Measurements from ENCODE around the gene BCOR.

Gene BCOR

DNA sequence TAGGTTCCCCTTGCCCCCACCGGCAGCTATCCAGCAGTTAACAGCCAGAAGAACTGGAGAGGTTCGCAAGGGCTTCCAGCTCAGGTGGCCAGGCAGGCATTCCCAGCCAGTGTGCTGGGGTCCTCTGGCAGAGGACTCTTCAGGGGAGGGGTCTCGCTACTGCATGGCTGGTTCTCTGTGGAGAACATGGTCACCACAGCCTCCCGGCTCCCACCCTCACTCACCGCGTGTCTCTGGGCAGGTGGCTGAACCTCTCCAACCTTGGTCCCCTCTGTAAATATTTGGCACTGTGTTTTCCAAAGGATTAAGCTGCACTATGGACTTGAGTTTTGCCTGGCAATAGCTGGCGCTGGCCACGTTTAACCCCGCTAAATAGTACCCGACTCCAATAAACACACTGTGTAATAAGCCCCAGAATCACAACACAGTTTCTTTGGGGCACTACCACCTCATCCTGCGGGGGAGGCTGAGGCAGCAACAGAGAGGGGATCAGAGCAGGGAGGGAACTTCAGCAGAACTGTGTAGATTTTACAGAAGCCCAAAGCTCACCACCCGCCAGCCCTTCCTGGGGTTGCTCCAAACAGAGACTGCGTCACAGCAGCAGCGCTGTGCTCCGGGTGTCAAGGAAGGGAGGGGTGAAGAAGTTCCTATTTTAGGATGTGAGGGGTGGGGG lies 15.2 kb downstream of the BCOR start:
- H3K27me3 ChIP-seq (ENCODE audit: insufficient read depth, poor library complexity, severe bottlenecking), result no peaks in the 10 kb centered on the region
- no peak overlapping the region for H3K4me3 ChIP-seq (ENCODE audit: severe bottlenecking)
- peaks cover 15% of the 10 kb centered on the region for H3K4me1 ChIP-seq (ENCODE audit: insufficient read depth, poor library complexity, severe bottlenecking)
- no peaks in the 10 kb centered on the region for H3K9me3 ChIP-seq (ENCODE audit: severe bottlenecking)
- DNase-seq (ENCODE audit: low spot score) (no peak), ATAC-seq (ENCODE audit: low read depth) (no peak)
- H3K36me3 ChIP-seq (ENCODE audit: low read depth), result no peaks in the 10 kb centered on the region
- no peak for TF ChIP-seq CTCF (IDR thresholded peaks at IDR 0.05; ENCODE audit: poor library complexity, severe bottlenecking)
- H3K27ac ChIP-seq (ENCODE audit: poor library complexity, severe bottlenecking), result no peak overlapping the region

DNA sequence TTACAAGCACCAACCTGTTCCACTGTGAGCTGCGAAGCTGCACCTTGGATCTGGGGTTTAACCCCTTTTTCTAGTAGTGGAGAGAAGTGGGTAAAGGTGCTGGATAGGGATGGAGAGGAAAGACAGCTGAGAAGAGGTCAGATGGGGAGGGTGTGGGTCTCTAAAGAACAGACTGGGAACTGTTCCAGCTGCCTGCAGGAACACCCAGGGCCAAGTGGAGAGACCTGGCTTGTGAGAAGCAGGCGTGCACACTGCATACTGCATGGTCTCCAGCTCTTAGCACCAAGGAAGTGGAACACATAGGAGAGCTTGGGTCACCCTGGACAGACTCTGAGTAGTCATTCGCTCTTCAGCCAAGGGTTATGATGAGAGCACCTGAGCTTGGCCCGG lies 16.1 kb downstream of the BCOR start:
- no peak for TF ChIP-seq CTCF (IDR thresholded peaks at IDR 0.05; ENCODE audit: poor library complexity, severe bottlenecking)
- no peak for ATAC-seq (ENCODE audit: low read depth)
- no peaks in the 10 kb centered on the region for H3K27me3 ChIP-seq (ENCODE audit: insufficient read depth, poor library complexity, severe bottlenecking)
- peaks cover under 1% of the 10 kb centered on the region; the same call in 1 of the 2 replicates for H3K36me3 ChIP-seq (ENCODE audit: low read depth)
- peaks cover 15% of the 10 kb centered on the region for H3K4me1 ChIP-seq (ENCODE audit: insufficient read depth, poor library complexity, severe bottlenecking)
- no peak overlapping the region for H3K4me3 ChIP-seq (ENCODE audit: severe bottlenecking)
- no peaks in the 10 kb centered on the region for H3K9me3 ChIP-seq (ENCODE audit: severe bottlenecking)
- DNase-seq (ENCODE audit: low spot score), result no peak
- no peak overlapping the region for H3K27ac ChIP-seq (ENCODE audit: poor library complexity, severe bottlenecking)

- Histone ChIP-seq H3K4me3 (ENCODE audit: severe bottlenecking) (no peak overlapping the region), H3K27me3 (ENCODE audit: insufficient read depth, poor library complexity, severe bottlenecking) (no peaks in the 10 kb centered on the region), H3K4me1 (ENCODE audit: insufficient read depth, poor library complexity, severe bottlenecking) (peaks cover 15% of the 10 kb centered on the region), H3K9me3 (ENCODE audit: severe bottlenecking) (no peaks in the 10 kb centered on the region), H3K36me3 (ENCODE audit: low read depth) (peaks cover 4% of the 10 kb centered on the region; the same call in 1 of the 2 replicates), H3K27ac (ENCODE audit: poor library complexity, severe bottlenecking) (no peak overlapping the region)
- ATAC-seq (ENCODE audit: low read depth) (no peak), DNase-seq (ENCODE audit: low spot score) (no peak)
- TF ChIP-seq CTCF (IDR thresholded peaks at IDR 0.05; ENCODE audit: poor library complexity, severe bottlenecking), result no peak
Observed at GRCh38 chrX:40080894-40081678, 16.7 kb downstream of the BCOR start.

DNA sequence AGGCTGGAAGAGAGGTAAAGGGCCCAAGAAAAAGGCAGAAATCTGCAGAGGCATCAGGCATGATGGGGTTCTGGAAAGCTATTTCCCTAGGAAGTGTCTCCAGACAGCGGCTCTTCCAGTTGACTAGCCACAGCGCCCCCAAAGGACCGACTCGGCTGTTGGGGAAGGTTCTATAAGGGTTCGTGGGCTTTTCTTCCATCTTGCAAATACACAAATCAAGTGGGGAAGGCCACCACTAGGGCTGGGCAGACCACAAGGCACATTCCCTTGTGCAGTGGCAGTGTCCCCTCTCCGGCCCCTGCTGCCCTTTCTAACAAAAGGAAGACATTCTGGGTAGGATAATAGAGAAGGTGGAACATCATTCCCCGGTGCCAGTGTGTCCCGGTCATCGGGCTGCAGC lies 18.2 kb downstream of the BCOR start:
- Histone ChIP-seq H3K27me3 (ENCODE audit: insufficient read depth, poor library complexity, severe bottlenecking) (no peaks in the 10 kb centered on the region), H3K4me1 (ENCODE audit: insufficient read depth, poor library complexity, severe bottlenecking) (peaks cover 5% of the 10 kb centered on the region), H3K9me3 (ENCODE audit: severe bottlenecking) (no peaks in the 10 kb centered on the region), H3K36me3 (ENCODE audit: low read depth) (peaks cover 4% of the 10 kb centered on the region; the same call in 1 of the 2 replicates), H3K4me3 (ENCODE audit: severe bottlenecking) (no peak overlapping the region), H3K27ac (ENCODE audit: poor library complexity, severe bottlenecking) (no peak overlapping the region)
- ATAC-seq (ENCODE audit: low read depth) (no peak), DNase-seq (ENCODE audit: low spot score) (no peak)
- TF ChIP-seq CTCF (IDR thresholded peaks at IDR 0.05; ENCODE audit: poor library complexity, severe bottlenecking), result no peak

Measured in RWPE2 (cell line).